DOHH2 (cell line): Measurements from ENCODE around the gene RBM33.

Experiments
- CTCF ChIP-seq: fragments of 200-600 bp; sonication (generic); IDR thresholded peaks from one replicate; pipeline ENCODE4 v1.5.1; 2014; ENCODE audit warnings: antibody characterized with exemption, mild to moderate bottlenecking, low read depth, low read length; ENCODE audit not compliant: poor library complexity, severe bottlenecking
- EZH2phosphoT487 ChIP-seq: fragments of 200-600 bp; sonication (generic); IDR thresholded peaks from 2 replicates; pipeline ENCODE4 v1.6.1; 2017; ENCODE audit warnings: borderline replicate concordance, mild to moderate bottlenecking, antibody characterized with exemption, low read length, moderate library complexity, mixed read lengths

- TF ChIP-seq CTCF (no peak), EZH2phosphoT487 (no peak)
These were observed 101.7 kb downstream of the RBM33 start for GRCh38 chr7:155746188-155746587.
